Measurements from ENCODE around the gene EMD. TPM values are rescaled to one million over a fixed set of nuclear protein-coding genes. Genes with fewer than 3 reads are reported as not detected.

The EMD gene
- total RNA-seq, 2 experiments from 2014 or later: 164 to 178 TPM

- intact Hi-C loops (cut with DNase I, micrococcal nuclease): loop anchor here (2.0 to 10.0 kb wide), 4 partner anchors 44 to 400 kb away; partner anchors contain the start of genes HCFC1 (in 1 of the 2), IRAK1 (in 1 of the 2) and MECP2 (in 1 of the 2)
- H3K4me1 Mint-ChIP-seq (ENCODE audit: low read depth): peaks cover 22% of the 10 kb centered on the region
- ATAC-seq (ENCODE audit: poor library complexity): peak; percentile 65
- peak overlapping the region; percentile 96 for H3K4me3 Mint-ChIP-seq
- peaks cover 58% of the 10 kb centered on the region for H3K4me1 ChIP-seq (ENCODE audit: insufficient read depth, low read length)
- DNase-seq: peak; percentile 84 to 96 (median 90)
- peaks cover 32% of the 10 kb centered on the region for H3K36me3 Mint-ChIP-seq (ENCODE audit: low read depth)
- CTCF ChIA-PET: interaction anchor here (1.3 kb wide), 1 partner anchor 27 kb away, joined by 3 read pairs; the partner anchor contains the start of gene RPL10
- no peaks in the 10 kb centered on the region for H3K9me3 ChIP-seq (ENCODE audit: control insufficient read depth in 1 of 2, insufficient read depth in 1 of 2, low read length in 2 of 2)
- H3K27me3 ChIP-seq (ENCODE audit: control insufficient read depth in 1 of 2, insufficient read depth in 2 of 2, low read length in 2 of 2): no peaks in the 10 kb centered on the region
- H3K36me3 ChIP-seq (ENCODE audit: insufficient read depth, low read length): peaks cover 21% of the 10 kb centered on the region
- H3K9me3 Mint-ChIP-seq: no peaks in the 10 kb centered on the region
- peak overlapping the region; percentile 80 for H3K27ac Mint-ChIP-seq
- POLR2A ChIA-PET: interaction anchor here (0.7 to 3.1 kb wide), 17 partner anchors 8 to 400 kb away, joined by 3 to 34 read pairs (median 5); partner anchors contain the start of genes EMD, FAM3A, HCFC1 and RPL10
- peak overlapping the region in 1 of 2 donors; percentile 96 for H3K27ac ChIP-seq (ENCODE audit: low read depth in 1 of 2, low read length in 2 of 2)
- peak overlapping the region; percentile 77 for H3K4me3 ChIP-seq (ENCODE audit: low read length)
- TF ChIP-seq CTCF (IDR thresholded peaks at IDR 0.05): no peak
- no peaks in the 10 kb centered on the region for H3K27me3 Mint-ChIP-seq
These were observed 7.9 kb upstream of the EMD start for GRCh38 chrX:154371017-154371788.

- H3K9me3 Mint-ChIP-seq: no peaks in the 10 kb centered on the region
- H3K27me3 ChIP-seq (ENCODE audit: control insufficient read depth in 1 of 2, insufficient read depth in 2 of 2, low read length in 2 of 2): no peaks in the 10 kb centered on the region
- ChIA-PET CTCF (no interaction called here), POLR2A (interaction anchor here (0.8 kb wide), 1 partner anchor 27 kb away, joined by 4 read pairs; the partner anchor contains the start of gene RPL10)
- intact Hi-C loops (cut with DNase I, micrococcal nuclease): loop anchor here (2.0 to 10.0 kb wide), 5 partner anchors 45 to 401 kb away; partner anchors contain the start of genes HCFC1 (in 1 of the 2), IRAK1 (in 1 of the 2) and MECP2 (in 1 of the 2)
- ATAC-seq (ENCODE audit: poor library complexity) (no peak), DNase-seq (no peak)
- TF ChIP-seq CTCF (IDR thresholded peaks at IDR 0.05): no peak
- no peaks in the 10 kb centered on the region for H3K9me3 ChIP-seq (ENCODE audit: control insufficient read depth in 1 of 2, insufficient read depth in 1 of 2, low read length in 2 of 2)
- H3K4me1 ChIP-seq (ENCODE audit: insufficient read depth, low read length): peaks cover 58% of the 10 kb centered on the region
- H3K36me3 Mint-ChIP-seq (ENCODE audit: low read depth): peaks cover 25% of the 10 kb centered on the region
- H3K36me3 ChIP-seq (ENCODE audit: insufficient read depth, low read length): peaks cover 15% of the 10 kb centered on the region
- H3K4me3 ChIP-seq (ENCODE audit: low read length): peak overlapping the region; percentile 58
- peak overlapping the region; percentile 29 to 59 for H3K27ac ChIP-seq (ENCODE audit: low read depth in 1 of 2, low read length in 2 of 2)
- peaks cover 21% of the 10 kb centered on the region for H3K4me1 Mint-ChIP-seq (ENCODE audit: low read depth)
- H3K27ac Mint-ChIP-seq: peak overlapping the region; percentile 87
- H3K4me3 Mint-ChIP-seq: peak overlapping the region; percentile 87
- no peaks in the 10 kb centered on the region for H3K27me3 Mint-ChIP-seq
These were observed 7.2 kb upstream of the EMD start for GRCh38 chrX:154371789-154372300.

- no peaks in the 10 kb centered on the region for H3K27me3 ChIP-seq (ENCODE audit: control insufficient read depth in 1 of 2, insufficient read depth in 2 of 2, low read length in 2 of 2)
- Mint-ChIP-seq H3K9me3 (no peaks in the 10 kb centered on the region), H3K4me3 (peak overlapping the region; percentile 87), H3K27ac (peak overlapping the region; percentile 87), H3K4me1 (ENCODE audit: low read depth) (peaks cover 17% of the 10 kb centered on the region), H3K27me3 (no peaks in the 10 kb centered on the region), H3K36me3 (ENCODE audit: low read depth) (peaks cover 21% of the 10 kb centered on the region)
- intact Hi-C loops (cut with DNase I, micrococcal nuclease): loop anchor here (2.0 to 10.0 kb wide), 4 partner anchors 45 to 358 kb away; partner anchors contain the start of genes IRAK1 (in 1 of the 2) and MECP2 (in 1 of the 2)
- H3K36me3 ChIP-seq (ENCODE audit: insufficient read depth, low read length): peaks cover 7% of the 10 kb centered on the region
- H3K9me3 ChIP-seq (ENCODE audit: control insufficient read depth in 1 of 2, insufficient read depth in 1 of 2, low read length in 2 of 2): no peaks in the 10 kb centered on the region
- CTCF ChIA-PET: interaction anchor here (1.1 to 2.1 kb wide), 3 partner anchors 25 to 162 kb away, joined by 3 to 7 read pairs (median 3); partner anchors contain the start of gene ATP6AP1
- H3K4me3 ChIP-seq (ENCODE audit: low read length): peak overlapping the region; percentile 58
- DNase-seq: peak in 4 of 14 experiments; percentile 26 to 70 (median 58)
- POLR2A ChIA-PET: interaction anchor here (0.8 to 2.1 kb wide), 5 partner anchors 9 to 65 kb away, joined by 3 to 8 read pairs (median 4); partner anchors contain the start of gene RPL10
- H3K4me1 ChIP-seq (ENCODE audit: insufficient read depth, low read length): peaks cover 58% of the 10 kb centered on the region
- ATAC-seq (ENCODE audit: poor library complexity): no peak
- no peak for TF ChIP-seq CTCF (IDR thresholded peaks at IDR 0.05)
- peak overlapping the region in 1 of 2 donors; percentile 29 for H3K27ac ChIP-seq (ENCODE audit: low read depth in 1 of 2, low read length in 2 of 2)
These were observed 6.5 kb upstream of the EMD start for GRCh38 chrX:154372612-154373022.

Data from CD4-positive, alpha-beta T cell (primary cell).